HG03097 (cell line): ENCODE data around the gene SSH3.

ENCODE experiments used
- ATAC-seq: cut with Tn5 transposase; IDR thresholded peaks from one replicate; pipeline ENCODE4 v1.9.1; 2021; ENCODE audit not compliant: unreplicated experiment, low FRiP score

Gene SSH3

DNA sequence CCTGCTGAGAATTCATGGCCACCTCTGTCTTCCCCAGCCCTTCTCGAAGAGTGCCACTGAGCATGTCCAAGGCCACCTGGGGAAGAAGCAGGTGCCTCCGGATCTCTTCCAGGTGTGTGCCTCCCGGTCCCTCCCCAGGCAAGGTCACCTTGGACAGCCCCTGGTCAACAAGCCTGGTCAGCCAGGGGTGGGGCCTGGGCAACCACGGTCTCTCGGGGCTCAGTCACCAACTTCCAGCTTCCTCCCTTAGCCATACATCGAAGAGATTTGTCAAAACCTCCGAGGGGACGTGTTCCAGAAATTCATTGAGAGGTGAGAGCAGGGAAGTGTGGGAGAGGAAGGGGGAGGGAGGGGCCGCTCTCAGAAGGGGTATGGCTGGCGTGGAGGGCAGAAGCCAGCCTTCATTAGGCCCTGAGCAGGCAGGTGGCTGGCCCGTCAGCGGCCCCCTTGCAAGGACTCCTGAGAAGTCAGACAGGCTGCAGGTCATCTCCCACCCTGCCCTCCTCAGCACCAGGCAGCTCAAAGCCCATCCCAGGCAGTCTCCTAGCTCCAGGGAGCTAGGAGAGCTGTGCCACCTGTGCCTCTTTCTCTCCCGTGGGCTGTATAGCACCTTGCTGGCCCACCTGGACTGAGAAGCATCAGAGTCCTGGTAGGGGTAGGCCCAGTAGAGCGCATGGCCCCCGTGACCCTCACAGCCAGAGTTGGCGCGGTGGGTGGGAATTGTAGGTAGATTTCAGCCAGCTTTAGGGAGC is 23.6 kb upstream of the SSH3 start:
- no peak for ATAC-seq

DNA sequence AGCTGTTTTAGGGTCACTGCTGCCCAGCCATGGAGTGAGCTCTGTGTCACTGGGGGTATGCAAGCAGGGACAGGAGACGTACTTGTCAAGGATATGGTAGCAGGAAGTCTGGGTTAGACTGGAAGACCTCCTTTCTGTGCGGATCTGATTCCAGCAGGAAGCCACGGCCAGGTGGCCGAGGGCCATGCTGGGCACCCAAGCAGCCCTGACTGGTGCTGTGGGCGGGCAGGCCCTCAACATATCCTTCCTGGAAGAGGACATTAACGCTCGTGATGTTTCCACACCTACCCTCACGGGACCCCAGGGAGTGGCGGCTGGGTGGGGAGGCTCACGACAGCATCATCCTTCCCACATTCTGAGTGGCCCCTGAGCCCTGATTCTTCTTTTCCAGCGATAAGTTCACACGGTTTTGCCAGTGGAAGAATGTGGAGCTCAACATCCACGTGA is 23.0 kb upstream of the SSH3 start:
- ATAC-seq = no peak

GRCh38 chr11:67280788-67281551 is 22.4 kb upstream of the SSH3 start:
- ATAC-seq = no peak

DNA sequence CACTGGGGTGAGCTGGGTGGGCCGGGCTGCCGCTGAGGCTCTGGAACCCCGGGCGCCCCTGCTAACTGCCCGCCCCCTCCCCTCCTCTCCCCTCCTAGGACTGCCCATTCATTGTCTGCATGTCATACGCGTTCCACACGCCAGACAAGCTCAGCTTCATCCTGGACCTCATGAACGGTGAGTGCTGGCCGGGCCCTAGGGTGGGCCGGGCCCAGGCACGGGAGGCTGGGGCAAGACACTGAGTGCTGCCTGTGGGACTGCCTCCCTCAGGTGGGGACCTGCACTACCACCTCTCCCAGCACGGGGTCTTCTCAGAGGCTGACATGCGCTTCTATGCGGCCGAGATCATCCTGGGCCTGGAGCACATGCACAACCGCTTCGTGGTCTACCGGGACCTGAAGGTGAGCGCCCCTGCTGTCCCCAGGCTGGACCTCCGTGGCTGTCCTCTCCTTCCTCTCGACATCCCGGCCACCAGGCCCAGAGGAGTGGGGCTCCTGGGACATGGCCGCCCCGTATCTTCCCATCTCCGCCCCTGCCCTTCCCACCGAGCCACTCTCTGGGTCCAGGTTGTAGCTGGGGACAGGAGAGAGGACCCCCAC is 21.7 kb upstream of the SSH3 start:
- no peak for ATAC-seq

GRCh38 chr11:67282155-67282875 is 21.0 kb upstream of the SSH3 start:
- no peak for ATAC-seq

DNA sequence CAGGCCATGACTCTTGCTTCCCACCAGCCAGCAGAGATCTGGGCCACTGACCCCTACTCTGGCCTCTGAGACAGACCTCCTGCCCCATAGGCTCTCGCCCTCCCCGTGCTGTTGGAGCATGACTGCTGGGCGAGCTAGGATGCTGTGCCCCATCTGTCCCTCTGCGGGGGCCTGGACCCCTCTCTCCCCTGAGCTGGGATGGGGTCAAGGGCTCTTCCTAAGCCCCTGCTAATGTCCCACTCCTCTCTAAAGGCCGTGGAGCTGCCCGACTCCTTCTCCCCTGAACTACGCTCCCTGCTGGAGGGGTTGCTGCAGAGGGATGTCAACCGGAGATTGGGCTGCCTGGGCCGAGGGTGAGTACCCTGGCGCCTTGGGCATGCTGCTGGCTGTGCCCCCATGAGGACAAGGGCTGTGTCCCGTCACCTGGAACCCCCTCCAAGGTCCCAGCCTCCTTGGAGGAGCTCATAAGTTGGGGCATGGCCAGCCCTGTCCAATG is 20.4 kb upstream of the SSH3 start:
- no peak for ATAC-seq

DNA sequence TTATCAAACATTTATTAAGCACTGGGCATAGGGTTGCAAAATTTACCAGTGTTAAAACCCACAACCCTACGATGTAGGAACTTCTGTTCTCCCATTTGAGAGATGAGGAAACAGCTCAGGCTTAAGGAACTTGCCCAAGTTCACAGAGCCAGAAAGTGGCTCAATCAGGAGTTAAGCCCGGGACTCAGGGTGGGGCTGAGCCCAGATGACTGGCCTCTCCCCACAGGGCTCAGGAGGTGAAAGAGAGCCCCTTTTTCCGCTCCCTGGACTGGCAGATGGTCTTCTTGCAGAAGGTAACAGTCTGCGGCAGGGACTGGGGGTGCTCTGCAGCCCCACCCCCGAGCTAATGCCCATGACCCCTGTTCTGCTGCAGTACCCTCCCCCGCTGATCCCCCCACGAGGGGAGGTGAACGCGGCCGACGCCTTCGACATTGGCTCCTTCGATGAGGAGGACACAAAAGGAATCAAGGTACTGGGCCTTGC is 19.8 kb upstream of the SSH3 start:
- no peak for ATAC-seq

DNA sequence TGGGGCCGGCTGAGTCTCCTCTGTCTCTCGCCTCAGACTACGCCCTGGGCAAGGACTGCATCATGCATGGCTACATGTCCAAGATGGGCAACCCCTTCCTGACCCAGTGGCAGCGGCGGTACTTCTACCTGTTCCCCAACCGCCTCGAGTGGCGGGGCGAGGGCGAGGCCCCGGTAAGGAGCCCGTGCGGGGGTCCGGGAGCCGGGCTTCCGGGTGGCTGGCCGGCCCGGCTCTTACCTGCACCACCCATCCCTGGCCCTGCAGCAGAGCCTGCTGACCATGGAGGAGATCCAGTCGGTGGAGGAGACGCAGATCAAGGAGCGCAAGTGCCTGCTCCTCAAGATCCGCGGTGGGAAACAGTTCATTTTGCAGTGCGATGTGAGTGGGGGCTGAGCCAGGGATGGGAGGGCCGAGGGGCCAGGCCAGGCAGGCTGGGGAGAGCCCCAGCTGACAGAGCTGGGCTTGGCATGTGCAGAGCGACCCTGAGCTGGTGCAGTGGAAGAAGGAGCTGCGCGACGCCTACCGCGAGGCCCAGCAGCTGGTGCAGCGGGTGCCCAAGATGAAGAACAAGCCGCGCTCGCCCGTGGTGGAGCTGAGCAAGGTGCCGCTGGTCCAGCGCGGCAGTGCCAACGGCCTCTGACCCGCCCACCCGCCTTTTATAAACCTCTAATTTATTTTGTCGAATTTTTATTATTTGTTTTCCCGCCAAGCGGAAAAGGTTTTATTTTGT is 18.4 kb upstream of the SSH3 start:
- no peak for ATAC-seq

DNA sequence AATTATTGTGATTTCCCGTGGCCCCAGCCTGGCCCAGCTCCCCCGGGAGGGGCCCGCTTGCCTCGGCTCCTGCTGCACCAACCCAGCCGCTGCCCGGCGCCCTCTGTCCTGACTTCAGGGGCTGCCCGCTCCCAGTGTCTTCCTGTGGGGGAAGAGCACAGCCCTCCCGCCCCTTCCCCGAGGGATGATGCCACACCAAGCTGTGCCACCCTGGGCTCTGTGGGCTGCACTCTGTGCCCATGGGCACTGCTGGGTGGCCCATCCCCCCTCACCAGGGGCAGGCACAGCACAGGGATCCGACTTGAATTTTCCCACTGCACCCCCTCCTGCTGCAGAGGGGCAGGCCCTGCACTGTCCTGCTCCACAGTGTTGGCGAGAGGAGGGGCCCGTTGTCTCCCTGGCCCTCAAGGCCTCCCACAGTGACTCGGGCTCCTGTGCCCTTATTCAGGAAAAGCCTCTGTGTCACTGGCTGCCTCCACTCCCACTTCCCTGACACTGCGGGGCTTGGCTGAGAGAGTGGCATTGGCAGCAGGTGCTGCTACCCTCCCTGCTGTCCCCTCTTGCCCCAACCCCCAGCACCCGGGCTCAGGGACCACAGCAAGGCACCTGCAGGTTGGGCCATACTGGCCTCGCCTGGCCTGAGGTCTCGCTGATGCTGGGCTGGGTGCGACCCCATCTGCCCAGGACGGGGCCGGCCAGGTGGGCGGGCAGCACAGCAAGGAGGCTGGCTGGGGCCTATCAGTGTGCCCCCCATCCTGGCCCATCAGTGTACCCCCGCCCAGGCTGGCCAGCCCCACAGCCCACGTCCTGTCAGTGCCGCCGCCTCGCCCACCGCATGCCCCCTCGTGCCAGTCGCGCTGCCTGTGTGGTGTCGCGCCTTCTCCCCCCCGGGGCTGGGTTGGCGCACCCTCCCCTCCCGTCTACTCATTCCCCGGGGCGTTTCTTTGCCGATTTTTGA is 17.5 kb upstream of the SSH3 start:
- no peak for ATAC-seq

GRCh38 chr11:67286621-67287333 is 16.6 kb upstream of the SSH3 start:
- no peak for ATAC-seq

DNA sequence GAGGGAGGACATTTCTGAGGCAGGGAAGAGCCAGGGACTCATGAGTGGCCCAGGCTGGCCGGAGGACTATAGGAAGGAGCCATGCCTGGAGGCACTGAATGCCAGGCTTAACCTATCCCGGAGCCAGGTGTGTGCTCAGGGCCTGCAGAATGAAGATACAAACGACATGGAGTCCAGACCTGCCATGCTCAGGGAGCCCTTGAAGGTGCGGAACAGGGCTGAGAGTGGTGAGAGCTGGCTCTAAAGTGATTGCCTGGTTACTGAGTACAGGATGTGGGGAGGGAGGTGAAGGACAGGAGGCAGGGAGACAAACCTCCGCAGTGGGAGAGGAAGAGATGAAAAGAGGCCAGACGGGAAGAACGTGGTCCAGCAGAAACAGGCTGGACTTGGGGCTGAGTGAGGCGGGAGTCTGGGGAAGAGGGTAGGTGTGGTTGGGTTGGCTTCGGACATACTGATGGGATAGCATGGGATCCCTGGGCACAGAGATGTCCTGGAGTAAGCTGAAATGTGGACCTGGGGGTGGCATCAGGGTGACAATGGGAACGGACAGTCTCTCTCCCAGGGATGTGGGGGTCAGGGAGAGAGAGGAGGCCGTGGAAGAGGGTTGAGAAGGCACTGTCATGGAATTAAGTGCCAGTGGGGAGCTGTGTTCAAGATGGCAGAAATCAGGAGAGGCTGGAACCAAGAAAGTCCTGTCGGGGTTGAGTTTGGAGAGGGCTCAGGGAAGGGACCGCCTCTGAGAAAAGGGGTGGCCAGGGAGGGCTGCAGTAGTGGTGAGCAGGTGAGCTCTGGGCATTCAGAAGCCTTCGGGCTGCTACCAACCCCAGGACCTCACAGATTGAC is 15.8 kb upstream of the SSH3 start:
- no peak for ATAC-seq

GRCh38 chr11:67288198-67288451 is 15.2 kb upstream of the SSH3 start:
- no peak for ATAC-seq

DNA sequence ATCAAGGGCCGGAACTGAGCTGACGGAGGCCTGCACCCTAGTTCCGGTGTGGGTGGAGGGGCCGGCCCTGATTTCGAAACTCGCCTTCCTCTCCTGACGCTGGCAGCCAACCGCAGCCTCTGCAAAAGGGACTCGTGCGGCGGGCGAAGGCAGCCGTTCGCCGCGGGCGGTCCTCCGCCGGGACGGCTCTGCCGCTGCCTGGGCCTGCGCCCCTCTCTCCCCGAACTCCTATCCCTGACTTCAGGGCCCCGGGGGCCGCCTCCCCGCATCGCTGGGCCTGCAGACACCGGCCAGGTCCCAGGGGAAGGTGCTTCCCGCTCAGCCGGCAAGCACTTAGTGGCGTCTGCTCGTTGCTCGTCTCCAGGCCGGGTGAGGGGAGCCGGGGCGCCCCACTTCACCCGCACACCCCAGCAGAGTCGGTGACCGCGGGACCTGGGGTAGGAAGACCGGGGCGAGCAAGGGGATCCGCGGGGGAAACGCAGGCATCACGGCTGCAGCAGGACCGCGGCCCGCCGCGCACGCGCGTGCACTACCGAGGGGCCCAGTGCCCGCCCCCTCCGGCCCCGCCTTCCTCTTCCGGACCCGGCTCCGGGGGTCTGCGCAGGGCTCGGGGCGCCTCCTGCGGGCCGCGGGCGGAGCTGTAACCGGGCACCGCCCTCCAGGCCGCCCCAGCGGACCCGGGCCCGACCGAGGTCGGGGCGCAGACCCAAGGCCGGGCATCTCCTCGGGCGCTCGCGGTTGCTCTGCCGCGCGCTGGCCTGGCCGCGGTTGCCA is 14.7 kb upstream of the SSH3 start:
- ATAC-seq = peak; percentile 62

- peak; percentile 46 for ATAC-seq
Observed at GRCh38 chr11:67289226-67289650, 14.1 kb upstream of the SSH3 start, which contains the start of gene ANKRD13D. TSS of gene ANKRD13D (plus strand) at chr11:67289303. CDS start at chr11:67289461, 158 bp downstream.

DNA sequence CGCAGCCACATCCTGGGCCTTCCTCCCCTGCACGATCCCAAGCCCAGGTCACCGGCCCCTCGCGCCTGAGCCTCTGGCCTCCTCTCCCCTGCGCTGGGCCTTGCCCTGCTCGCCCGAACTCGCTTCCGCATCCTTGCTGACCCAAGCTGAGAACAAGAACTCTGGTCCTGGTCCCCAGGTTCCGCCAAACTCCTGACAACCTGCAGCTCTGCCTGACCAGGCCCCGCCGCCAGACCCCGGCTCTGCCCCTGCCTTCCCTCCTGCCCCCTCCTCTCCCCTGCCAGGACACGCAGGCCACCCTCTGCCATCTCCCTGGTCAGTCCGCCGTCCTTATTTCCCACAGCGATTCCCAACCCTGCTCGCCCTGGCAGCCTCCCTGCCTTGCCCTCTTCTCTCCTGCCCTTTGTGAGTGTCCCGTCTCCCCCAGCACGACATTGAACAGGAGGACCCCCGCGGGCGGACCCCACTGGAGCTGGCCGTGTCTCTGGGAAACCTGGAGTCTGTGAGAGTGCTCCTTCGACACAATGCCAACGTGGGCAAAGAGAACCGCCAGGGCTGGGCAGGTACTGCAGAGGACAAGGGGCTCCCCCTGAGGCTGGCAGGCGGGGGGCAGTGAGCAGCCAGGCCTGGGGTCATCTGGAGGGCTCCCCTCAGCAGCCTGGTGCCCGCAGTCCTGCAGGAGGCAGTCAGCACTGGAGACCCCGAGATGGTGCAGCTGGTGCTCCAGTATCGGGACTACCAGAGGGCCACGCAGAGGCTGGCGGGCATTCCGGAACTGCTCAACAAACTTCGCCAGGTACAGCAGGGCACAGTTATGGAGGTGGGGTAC is 13.5 kb upstream of the SSH3 start:
- ATAC-seq = no peak

DNA sequence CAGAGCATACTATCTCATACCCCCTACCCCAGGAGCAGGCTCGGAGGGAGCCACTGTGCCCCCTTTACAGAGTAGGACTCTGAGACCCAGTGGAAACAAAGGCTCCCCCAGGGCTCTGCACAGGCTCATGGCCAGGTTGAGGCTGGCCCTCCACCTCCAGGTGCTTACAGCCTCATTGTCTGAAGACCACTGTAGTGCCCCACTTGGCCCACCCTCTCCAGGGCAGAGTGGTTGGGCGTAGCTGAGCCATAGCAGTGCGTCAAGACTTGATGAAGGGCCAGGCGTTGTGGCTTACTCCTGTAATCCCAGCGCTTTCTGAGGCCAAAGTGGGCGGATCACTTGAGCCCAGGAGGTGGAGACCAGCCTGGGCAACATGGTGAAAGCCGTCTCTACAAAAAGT is 12.5 kb upstream of the SSH3 start:
- ATAC-seq = no peak
